Neuronal stem cell (in vitro differentiated cells): ENCODE data around the gene IFNLR1.

Experiments
- DNase-seq: peaks from one replicate; pipeline ENCODE4 v3.0.0-alpha.2; 2013; ENCODE audit warnings: low spot score
- H2AFZ ChIP-seq: one replicate; pipeline ENCODE4 v1.6.1; 2013; ENCODE audit warnings: mild to moderate bottlenecking, low read length, inconsistent platforms
- H2AK5ac ChIP-seq: 2 replicates; pipeline ENCODE4 v1.6.1; 2013; ENCODE audit warnings: low read depth, mild to moderate bottlenecking, inconsistent platforms, low read length, moderate library complexity, mixed read lengths
- H2BK120ac ChIP-seq: 2 replicates; pipeline ENCODE4 v1.6.1; 2013; ENCODE audit warnings: low read depth, mild to moderate bottlenecking, inconsistent platforms, low read length, moderate library complexity, mixed read lengths
- H2BK12ac ChIP-seq: one replicate; pipeline ENCODE4 v1.6.1; 2013; ENCODE audit warnings: low read length, inconsistent platforms
- H2BK15ac ChIP-seq: 2 replicates; pipeline ENCODE4 v1.6.1; 2013; ENCODE audit warnings: mild to moderate bottlenecking, low read length, inconsistent platforms, mixed read lengths
- H2BK5ac ChIP-seq: one replicate; pipeline ENCODE4 v1.6.1; 2013; ENCODE audit warnings: inconsistent platforms, mild to moderate bottlenecking, low read length, moderate library complexity
- H3K14ac ChIP-seq: one replicate; pipeline ENCODE4 v1.6.1; 2013; ENCODE audit warnings: low read length, inconsistent platforms
- H3K18ac ChIP-seq: 2 replicates; pipeline ENCODE4 v1.6.1; 2013; ENCODE audit warnings: low read length, inconsistent platforms
- H3K23ac ChIP-seq: 2 replicates; pipeline ENCODE4 v1.6.1; 2013; ENCODE audit warnings: low read depth, mild to moderate bottlenecking, mixed read lengths, low read length, inconsistent platforms; ENCODE audit not compliant: poor library complexity
- H3K27ac ChIP-seq: replicated peaks from 3 replicates; pipeline ENCODE4 v1.5.1; 2013; ENCODE audit warnings: low read length, inconsistent platforms
- H3K27me3 ChIP-seq, 3 experiments: 2 replicates each; pipeline ENCODE4 v1.6.1; 2013; ENCODE audit warnings: low read length in 3 of 3, mild to moderate bottlenecking in 2 of 3, inconsistent platforms in 1 of 3, low read depth in 1 of 3, mixed read lengths in 1 of 3, moderate library complexity in 1 of 3; ENCODE audit not compliant: control insufficient read depth in 3 of 3, insufficient read depth in 3 of 3
- H3K36me3 ChIP-seq, 2 donors: replicated peaks in 1 of 2; 2 replicates each; pipeline ENCODE4 v1.6.1; 2013; ENCODE audit warnings: low read length in 2 of 2; ENCODE audit not compliant: control insufficient read depth in 2 of 2, insufficient read depth in 2 of 2
- H3K4ac ChIP-seq: 2 replicates; pipeline ENCODE4 v1.6.1; 2013; ENCODE audit warnings: inconsistent platforms, mild to moderate bottlenecking, low read length, moderate library complexity
- H3K4me1 ChIP-seq, 2 donors: 1 replicate in 1 of 2; 2 replicates in 1 of 2; pipeline ENCODE4 v1.6.1; 2013; ENCODE audit warnings: low read length in 2 of 2, low read depth in 1 of 2; ENCODE audit not compliant: control insufficient read depth in 2 of 2, insufficient read depth in 1 of 2
- H3K4me2 ChIP-seq: one replicate; pipeline ENCODE4 v1.6.1; 2013; ENCODE audit warnings: mild to moderate bottlenecking, low read length, inconsistent platforms; ENCODE audit not compliant: insufficient read depth, poor library complexity, severe bottlenecking
- H3K4me3 ChIP-seq, 2 donors: 2 replicates each; pipeline ENCODE4 v1.5.1; 2013; ENCODE audit warnings: low read length in 2 of 2, mild to moderate bottlenecking in 2 of 2, inconsistent platforms in 1 of 2, moderate library complexity in 1 of 2
- H3K79me1 ChIP-seq: one replicate; pipeline ENCODE4 v1.6.1; 2013; ENCODE audit warnings: low read depth, mild to moderate bottlenecking, inconsistent platforms, low read length, moderate library complexity
- H3K9ac ChIP-seq: one replicate; pipeline ENCODE4 v1.6.1; 2013; ENCODE audit warnings: mild to moderate bottlenecking, low read depth, low read length, inconsistent platforms; ENCODE audit not compliant: poor library complexity
- H3K9me3 ChIP-seq, 2 donors: replicated peaks in 1 of 2; 2 replicates each; pipeline versions ENCODE3 to v1.6.1; 2013; ENCODE audit warnings: low read length in 2 of 2, mild to moderate bottlenecking in 2 of 2, inconsistent platforms in 1 of 2, low read depth in 1 of 2, mixed read lengths in 1 of 2, moderate library complexity in 1 of 2; ENCODE audit not compliant: control insufficient read depth in 2 of 2, insufficient read depth in 1 of 2
- H4K8ac ChIP-seq: one replicate; pipeline ENCODE4 v1.6.1; 2013; ENCODE audit warnings: low read depth, mild to moderate bottlenecking, inconsistent platforms, low read length, moderate library complexity
- H4K91ac ChIP-seq: one replicate; pipeline ENCODE4 v1.6.1; 2013; ENCODE audit warnings: low read length, low read depth, mild to moderate bottlenecking, inconsistent platforms; ENCODE audit not compliant: poor library complexity
- WGBS, 2 donors: extraction: QIAGEN DNeasy Blood & Tissue Kit; methylation state at CpG; one replicate each; pipeline ENCODE4 v1.1.7; 2013; ENCODE audit warnings: missing lambda C conversion rate in 2 of 2, mixed read lengths in 1 of 2; ENCODE audit not compliant: insufficient read length in 2 of 2, insufficient replicate concordance in 1 of 2; ENCODE audit errors: extremely low coverage in 2 of 2; 5-methylcytosine and 5-hydroxymethylcytosine counted together

The IFNLR1 gene

GRCh38 chr1:24206083-24206464 is 19.0 kb upstream of the IFNLR1 start:
- Histone ChIP-seq H3K9ac (no peak overlapping the region), H3K4me2 (no peak overlapping the region), H4K91ac (no peak overlapping the region), H3K14ac (peak overlapping the region; percentile 14), H3K36me3 (no peaks in the 10 kb centered on the region), H3K4ac (no peak overlapping the region), H2BK15ac (peak overlapping the region; percentile 30), H3K27me3 (peaks cover 0 to 2% (median 0%) of the 10 kb centered on the region in 3 experiments), H2BK5ac (no peak overlapping the region), H4K8ac (no peak overlapping the region), H2AFZ (no peak overlapping the region), H2AK5ac (no peak overlapping the region), H2BK12ac (no peak overlapping the region), H3K23ac (no peak overlapping the region), H3K18ac (peak overlapping the region; percentile 31), H3K4me1 (peaks cover 0 to 3% of the 10 kb centered on the region in 2 donors), H3K27ac (no peak overlapping the region), H3K9me3 (no peaks in the 10 kb centered on the region), H2BK120ac (no peak overlapping the region), H3K4me3 (no peak overlapping the region), H3K79me1 (no peaks in the 10 kb centered on the region)
- WGBS, 2 donors, result no CpG with 5 or more reads among the region's 12 CpGs
- no peak for DNase-seq

- WGBS, 2 donors, result no CpG with 5 or more reads among the region's 8 CpGs
- H2BK5ac ChIP-seq, result no peak overlapping the region
- no peaks in the 10 kb centered on the region for H3K36me3 ChIP-seq
- H2AFZ ChIP-seq, result no peak overlapping the region
- no peak overlapping the region for H2BK15ac ChIP-seq
- no peak overlapping the region for H3K14ac ChIP-seq
- H3K4me1 ChIP-seq, result peaks cover 0 to 3% of the 10 kb centered on the region in 2 donors
- no peak overlapping the region for H4K91ac ChIP-seq
- DNase-seq, result no peak
- no peaks in the 10 kb centered on the region for H3K9me3 ChIP-seq
- no peak overlapping the region for H2BK120ac ChIP-seq
- H2AK5ac ChIP-seq, result peak overlapping the region; percentile 17
- no peak overlapping the region for H3K4me2 ChIP-seq
- H3K27ac ChIP-seq, result no peak overlapping the region
- peaks cover 0 to 2% (median 0%) of the 10 kb centered on the region in 3 experiments for H3K27me3 ChIP-seq
- H3K9ac ChIP-seq, result no peak overlapping the region
- H2BK12ac ChIP-seq, result no peak overlapping the region
- no peak overlapping the region for H4K8ac ChIP-seq
- H3K79me1 ChIP-seq, result no peaks in the 10 kb centered on the region
- no peak overlapping the region for H3K4ac ChIP-seq
- no peak overlapping the region for H3K4me3 ChIP-seq
- H3K23ac ChIP-seq, result no peak overlapping the region
- peak overlapping the region; percentile 27 for H3K18ac ChIP-seq
Observed at GRCh38 chr1:24205345-24206082, 18.4 kb upstream of the IFNLR1 start.

GRCh38 chr1:24204116-24204515 is 17.0 kb upstream of the IFNLR1 start:
- Histone ChIP-seq H2BK5ac (peak overlapping the region; percentile 57), H2BK12ac (no peak overlapping the region), H3K9me3 (no peaks in the 10 kb centered on the region), H3K36me3 (no peaks in the 10 kb centered on the region), H3K4ac (no peak overlapping the region), H3K4me1 (no peaks in the 10 kb centered on the region), H4K8ac (no peak overlapping the region), H2AFZ (no peak overlapping the region), H3K14ac (no peak overlapping the region), H3K9ac (no peak overlapping the region), H3K79me1 (no peaks in the 10 kb centered on the region), H2AK5ac (peak overlapping the region; percentile 54), H3K23ac (no peak overlapping the region), H2BK120ac (no peak overlapping the region), H4K91ac (no peak overlapping the region), H3K4me3 (no peak overlapping the region), H2BK15ac (no peak overlapping the region), H3K27ac (no peak overlapping the region), H3K4me2 (no peak overlapping the region), H3K27me3 (peaks cover 0 to 2% (median 0%) of the 10 kb centered on the region in 3 experiments), H3K18ac (no peak overlapping the region)
- WGBS, 2 donors, result no CpG with 5 or more reads among the region's 8 CpGs
- DNase-seq, result no peak

DNA sequence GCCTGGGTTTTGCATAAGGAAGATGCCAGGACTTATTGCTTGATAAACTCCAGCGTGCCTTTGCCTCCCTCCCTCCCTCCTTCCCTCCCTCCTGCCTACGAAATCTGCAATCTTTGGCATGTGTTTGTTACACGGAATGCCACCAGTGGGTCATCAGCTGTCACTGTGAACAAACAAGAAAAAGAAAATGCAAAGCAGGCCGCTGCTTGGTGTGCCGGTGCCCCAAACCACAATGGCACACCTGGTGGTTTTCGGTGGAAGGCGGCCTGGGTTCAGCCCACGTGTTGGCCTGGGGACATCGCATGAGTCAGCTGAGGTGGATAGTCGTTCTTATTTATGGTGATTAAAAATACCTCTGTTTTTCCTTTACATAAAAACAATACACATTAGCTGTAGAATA is 16.3 kb upstream of the IFNLR1 start:
- H3K27me3 ChIP-seq, result peaks cover 0 to 2% (median 0%) of the 10 kb centered on the region in 3 experiments
- H3K27ac ChIP-seq, result no peak overlapping the region
- WGBS, 2 donors, result no CpG with 5 or more reads among the region's 10 CpGs

More for the DNA sequence above, 16.3 kb upstream of the IFNLR1 start:
- peak overlapping the region; percentile 63 for H3K14ac ChIP-seq
- no peak overlapping the region for H2BK12ac ChIP-seq
- H3K4me1 ChIP-seq, result no peaks in the 10 kb centered on the region
- H3K4me3 ChIP-seq, result no peak overlapping the region
- DNase-seq, result no peak
- no peak overlapping the region for H2BK15ac ChIP-seq
- H2BK5ac ChIP-seq, result no peak overlapping the region
- H3K9ac ChIP-seq, result peak overlapping the region; percentile 34
- no peak overlapping the region for H4K91ac ChIP-seq
- no peak overlapping the region for H2AFZ ChIP-seq
- H4K8ac ChIP-seq, result no peak overlapping the region
- no peaks in the 10 kb centered on the region for H3K9me3 ChIP-seq
- H2AK5ac ChIP-seq, result peak overlapping the region; percentile 77
- H3K4ac ChIP-seq, result no peak overlapping the region
- no peak overlapping the region for H3K23ac ChIP-seq
- H3K79me1 ChIP-seq, result no peaks in the 10 kb centered on the region
- H3K36me3 ChIP-seq, result no peaks in the 10 kb centered on the region
- H3K4me2 ChIP-seq, result no peak overlapping the region
- H3K18ac ChIP-seq, result peak overlapping the region; percentile 35
- H2BK120ac ChIP-seq, result no peak overlapping the region
